ENCODE data around the gene CTSH.
"Not testable (repeated sequence)": the region's sequence is repeated elsewhere in the genome, so short reads cannot be mapped to it uniquely, and the experiment has no call there.

CTSH gene

DNA sequence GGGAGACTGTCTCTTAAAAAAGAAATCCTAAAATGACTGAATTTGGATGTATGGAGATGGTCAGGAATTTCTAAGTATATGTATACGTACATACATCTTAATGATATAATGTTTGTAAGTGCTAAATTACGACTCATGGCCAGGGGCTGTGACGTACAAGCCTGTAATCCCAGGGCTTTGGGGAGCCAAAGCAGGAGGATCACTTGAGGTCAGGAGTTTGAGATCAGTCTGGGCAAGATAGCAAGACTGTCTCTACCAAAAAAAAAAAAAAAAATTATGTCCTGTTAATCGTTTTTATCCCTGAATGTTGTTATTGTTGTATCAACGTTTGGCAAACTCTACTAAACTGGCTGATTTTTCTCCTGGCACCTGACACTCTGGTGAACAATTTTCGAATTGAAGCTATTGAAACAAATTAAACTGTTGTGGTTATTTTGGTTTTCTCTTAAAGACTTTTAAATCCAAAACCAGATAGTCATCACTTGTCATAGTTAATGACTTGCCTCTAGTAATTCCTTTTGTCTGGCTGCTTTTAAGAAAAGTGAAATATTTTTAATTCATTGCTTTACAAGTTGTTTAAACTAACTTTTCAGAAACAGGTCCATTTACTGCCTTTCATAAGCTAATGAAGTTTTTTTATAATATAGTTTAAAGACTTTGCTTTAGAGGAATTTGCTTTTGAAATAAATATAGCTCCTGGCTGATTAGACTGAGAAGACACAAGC, 65.2 kb downstream of the CTSH start:
- no peak for DNase-seq

DNA sequence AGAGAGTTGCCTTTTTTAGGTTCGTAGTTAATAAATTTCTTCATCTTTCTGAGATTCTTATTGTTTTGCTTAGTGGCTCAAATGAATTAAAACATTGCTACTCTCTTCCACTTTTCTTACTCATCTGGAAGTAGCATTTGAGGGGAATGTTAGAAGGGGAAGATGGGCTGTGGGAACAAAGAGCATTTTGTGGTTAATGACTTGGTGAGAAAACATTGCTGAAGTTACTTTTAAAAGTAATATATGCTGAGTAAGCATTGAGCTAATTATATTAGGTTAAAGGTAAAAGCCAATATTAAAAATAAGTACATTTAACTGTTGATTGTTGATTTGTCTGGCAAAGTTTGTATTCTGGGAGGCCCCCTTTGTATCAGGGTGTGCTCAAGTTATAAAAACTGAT, 66.5 kb downstream of the CTSH start:
- no peak for DNase-seq

DNA sequence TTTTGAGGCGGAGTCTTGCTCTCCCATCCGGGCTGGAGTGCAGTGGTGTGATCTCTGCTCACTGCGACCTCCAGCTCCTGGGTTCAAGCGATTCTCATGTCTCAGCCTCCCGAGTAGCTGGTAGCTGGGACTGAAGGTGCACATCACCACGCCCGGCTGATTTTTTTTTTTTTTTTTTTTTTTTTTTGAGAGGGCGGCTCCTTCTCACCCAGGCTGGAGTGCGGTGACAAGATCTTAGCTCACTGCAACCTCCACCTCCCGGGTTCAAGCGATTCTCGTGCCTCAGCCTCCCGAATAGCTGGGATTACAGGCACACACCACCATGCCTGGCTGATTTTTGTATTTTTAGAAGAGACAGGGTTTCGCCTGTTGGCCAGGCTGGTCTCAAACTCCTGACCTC, 67.9 kb downstream of the CTSH start:
- DNase-seq = not testable (repeated sequence)

DNA sequence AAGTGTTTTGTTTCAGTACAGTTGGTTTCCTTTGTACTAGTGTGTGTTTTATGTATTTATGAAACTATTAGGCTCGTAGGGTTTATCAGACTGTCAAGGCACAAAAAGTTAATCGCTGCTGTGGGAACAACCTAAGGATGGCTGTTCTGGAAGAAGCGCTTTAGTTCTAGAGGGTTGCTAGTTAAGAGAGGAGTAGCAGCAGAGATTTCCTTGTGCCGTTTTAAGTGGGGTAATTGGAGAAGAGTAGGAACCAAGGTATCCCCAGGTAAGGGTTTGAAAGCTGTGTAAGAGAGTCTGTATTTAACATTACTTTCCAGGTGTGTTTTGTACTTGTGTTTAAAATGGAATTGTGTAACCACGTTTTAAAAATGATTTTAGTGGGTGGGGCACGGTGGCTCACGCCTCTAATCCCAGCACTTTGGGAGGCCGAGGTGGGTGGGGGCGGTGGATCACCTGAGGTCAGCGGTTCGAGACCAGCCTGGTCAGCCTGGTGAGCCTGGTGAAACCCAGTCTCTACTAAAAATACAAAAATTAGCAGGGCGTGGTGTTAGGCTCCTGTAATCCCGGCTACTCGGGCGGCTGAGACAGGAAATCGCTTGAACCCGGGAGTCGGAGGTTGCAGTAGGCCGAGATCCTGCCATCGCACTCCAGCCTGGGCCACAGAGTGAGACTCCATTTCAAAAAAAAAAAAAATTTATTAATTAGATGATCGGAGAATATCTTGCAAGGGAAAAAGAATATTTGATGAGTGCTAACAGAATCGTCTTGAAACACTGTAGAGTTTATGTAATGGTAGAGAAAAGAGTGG, 69.5 kb downstream of the CTSH start:
- no peak for DNase-seq

DNA sequence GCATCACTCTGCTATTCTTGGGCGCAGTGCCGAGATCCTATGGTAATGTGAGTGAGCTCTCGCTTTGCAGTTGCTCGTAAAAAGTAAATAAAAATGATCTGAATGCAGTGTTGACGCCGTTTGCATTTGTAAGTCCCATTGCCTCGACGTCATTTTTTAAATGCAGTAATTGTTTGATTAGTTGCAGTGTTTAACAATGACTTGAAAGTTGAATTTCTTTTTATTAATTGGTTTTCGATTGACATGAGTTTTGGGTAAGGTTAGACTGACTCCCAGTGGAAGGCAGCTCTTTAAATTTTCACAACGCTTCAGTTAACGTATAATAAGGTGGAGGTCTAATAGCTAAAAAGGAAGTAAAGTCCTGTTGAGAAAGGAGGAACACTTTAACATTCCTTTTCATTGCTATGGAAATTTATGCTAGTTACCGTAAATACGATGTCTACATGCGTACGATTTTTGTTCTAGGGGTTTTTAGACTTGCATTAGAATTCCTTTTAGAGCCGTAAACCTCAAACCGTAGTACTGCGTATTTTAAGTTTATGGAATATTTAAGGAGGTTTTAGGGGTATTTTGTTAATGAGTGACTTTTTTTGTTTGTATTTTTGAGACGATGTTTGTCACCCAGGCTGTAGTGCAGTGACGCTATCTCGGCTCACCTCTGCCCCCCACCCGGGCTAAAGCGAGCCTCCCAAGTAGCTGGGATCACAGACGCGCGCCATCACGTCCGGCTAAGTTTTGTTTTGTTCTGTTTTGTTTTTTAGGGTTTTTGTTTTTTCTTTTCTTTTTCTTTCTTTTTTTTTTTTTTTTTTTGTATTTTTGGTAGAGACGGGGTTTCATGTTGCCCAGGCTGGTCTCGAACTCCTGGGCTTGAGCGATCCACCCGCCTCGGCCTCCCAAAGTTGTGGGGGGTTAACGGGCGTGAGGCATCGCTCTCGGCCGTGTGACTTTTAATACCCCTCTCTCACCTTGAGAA, 70.8 kb downstream of the CTSH start:
- peak; percentile 57 for DNase-seq

DNA sequence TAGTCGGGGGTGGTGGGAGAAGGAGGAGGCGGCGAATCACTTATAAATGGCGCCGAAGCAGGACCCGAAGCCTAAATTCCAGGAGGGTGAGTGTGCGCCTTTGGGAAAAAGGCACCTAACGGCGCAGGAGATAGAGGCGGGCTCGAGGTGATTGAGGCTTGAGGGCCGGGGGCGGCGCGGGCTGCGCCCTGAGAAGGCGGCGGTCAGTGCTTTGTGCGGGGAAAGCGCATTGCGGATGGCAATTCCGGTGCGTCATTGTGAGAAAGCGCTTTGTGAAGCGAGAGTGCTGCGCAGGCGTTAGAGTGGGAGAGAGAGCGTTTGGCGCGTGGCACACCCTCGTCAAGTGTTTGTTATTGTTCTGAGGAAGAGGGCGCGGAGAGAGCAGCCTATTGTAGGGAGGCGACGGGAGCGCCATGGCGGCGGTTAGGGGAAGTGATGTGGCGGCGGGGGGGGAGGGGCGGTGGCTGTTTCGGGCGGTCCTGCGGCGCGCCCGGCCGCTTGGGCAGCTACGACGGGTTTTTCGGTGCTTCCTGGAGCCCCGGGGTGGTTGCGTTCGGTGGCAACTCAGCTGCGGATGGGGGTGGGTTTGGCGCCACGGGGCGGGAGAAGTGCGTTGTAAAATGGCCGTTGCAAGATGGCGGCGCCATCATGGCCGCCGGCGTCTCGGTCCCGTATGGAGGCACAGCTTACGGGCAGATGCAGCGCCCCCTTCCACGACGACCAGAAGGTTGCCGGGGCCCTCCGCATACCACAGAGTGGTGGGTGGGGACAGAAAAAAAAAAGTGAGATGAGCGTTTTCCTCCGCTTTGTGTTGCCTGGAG, 71.7 kb downstream of the CTSH start:
- DNase-seq = peak; percentile 91

DNA sequence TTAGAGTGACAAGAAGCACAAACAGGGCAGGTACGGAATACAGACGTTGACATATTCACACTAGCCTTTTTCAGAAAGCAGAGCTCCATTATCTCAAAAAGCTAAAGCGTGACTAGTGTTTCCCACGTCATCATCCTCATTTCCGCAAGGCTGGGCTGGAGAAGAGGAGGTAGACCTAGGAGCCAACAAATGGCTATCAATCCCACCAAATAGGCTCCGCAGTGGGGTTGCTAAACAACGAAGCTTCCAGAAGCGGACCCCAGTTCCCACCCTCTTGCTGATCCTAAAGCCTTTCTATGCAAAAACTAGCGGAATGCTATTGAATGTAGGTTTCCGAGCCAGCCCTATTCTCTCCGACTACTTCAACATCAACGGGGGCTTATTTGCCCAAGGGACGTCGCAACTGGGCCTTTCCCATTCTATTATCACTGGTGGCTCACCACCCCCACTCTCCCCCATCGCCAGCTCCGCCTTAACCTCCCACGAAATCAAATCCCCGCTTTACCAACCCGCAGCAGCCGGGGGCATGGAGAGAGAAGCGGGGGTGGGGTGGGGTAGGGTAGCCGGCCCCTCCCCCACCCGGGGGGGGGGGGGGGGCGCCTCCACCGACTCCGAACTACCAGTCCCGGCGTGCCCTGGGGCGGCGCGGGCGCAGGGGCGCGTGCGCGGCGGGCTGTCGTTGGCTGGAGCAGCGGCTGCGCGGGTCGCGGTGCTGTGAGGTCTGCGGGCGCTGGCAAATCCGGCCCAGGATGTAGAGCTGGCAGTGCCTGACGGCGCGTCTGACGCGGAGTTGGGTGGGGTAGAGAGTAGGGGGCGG, 72.5 kb downstream of the CTSH start, which contains the start of gene MORF4L1:
Gene MORF4L1 (plus strand): TSS at position 736 of the 817 bp plus-strand sequence. CDS start 128 bp downstream, outside the sequence.
- peak; percentile 95 for DNase-seq

DNA sequence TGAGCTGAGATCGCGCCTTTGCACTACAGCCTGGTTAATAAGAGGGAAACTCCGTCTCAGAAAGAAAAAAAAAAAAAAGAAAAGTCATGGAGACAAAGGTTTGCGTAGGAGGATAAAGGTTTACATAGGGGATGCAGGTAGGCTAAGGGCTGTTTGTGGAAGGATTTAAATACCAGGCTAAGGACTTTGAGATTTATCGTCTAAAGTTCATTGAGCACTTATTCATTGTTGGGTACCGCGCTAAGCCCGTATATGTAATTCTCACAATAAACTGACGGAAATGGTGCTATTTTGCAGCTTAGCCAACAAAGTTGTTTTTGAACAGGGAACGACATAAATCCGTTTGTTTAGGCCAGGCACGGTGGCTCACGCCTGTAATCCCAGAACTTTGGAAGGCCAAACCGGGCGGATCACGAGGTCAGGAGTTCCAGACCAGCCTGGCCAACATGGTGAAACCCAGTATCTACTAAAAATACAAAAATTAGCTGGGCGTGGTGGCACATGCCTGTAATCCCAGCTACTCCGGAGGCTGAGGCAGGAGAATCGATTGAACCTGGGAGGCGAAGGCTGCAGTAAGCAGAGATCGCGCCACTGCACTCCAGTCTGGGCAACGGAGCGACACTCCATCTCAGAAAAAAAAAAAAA, 73.2 kb downstream of the CTSH start:
- DNase-seq = not testable (repeated sequence)

Data from stimulated activated CD8-positive, alpha-beta memory T cell treated with anti-CD3 and anti-CD28 coated beads, Interleukin-4, amount 100 ng/mL, for 48 hours (primary cell).